AG10803 (cell line): ENCODE measurements around the gene ZNF764.

Source experiments
- DNase-seq: peaks from one replicate; pipeline ENCODE4 v3.0.0; 2010; ENCODE audit warnings: low read depth
- H3K4me3 ChIP-seq: 2 replicates; pipeline ENCODE4 v1.5.1; 2011; ENCODE audit warnings: mild to moderate bottlenecking, low read length, control low read depth
- CTCF ChIP-seq: conservative IDR thresholded peaks from 2 replicates; pipeline ENCODE4 v1.5.1; 2011; ENCODE audit warnings: mild to moderate bottlenecking, low read length, control low read depth, inconsistent platforms

ZNF764 gene

GRCh38 chr16:30515275-30515674, 42.9 kb downstream of the ZNF764 start:
- H3K4me3 ChIP-seq, result no peak overlapping the region
- TF ChIP-seq CTCF, result no peak
- no peak for DNase-seq

- no peak for TF ChIP-seq CTCF
- no peak for DNase-seq
- H3K4me3 ChIP-seq, result no peak overlapping the region
These were observed 46.7 kb downstream of the ZNF764 start for GRCh38 chr16:30511509-30511908.

GRCh38 chr16:30510376-30510938, 47.7 kb downstream of the ZNF764 start:
- no peak for DNase-seq
- TF ChIP-seq CTCF, result no peak
- no peak overlapping the region for H3K4me3 ChIP-seq

GRCh38 chr16:30509081-30509765, 49.0 kb downstream of the ZNF764 start:
- no peak for DNase-seq
- no peak overlapping the region for H3K4me3 ChIP-seq

More at GRCh38 chr16:30509081-30509765, 49.0 kb downstream of the ZNF764 start:
- no peak for TF ChIP-seq CTCF
